ENCODE measurements around the gene TCP11L2.

Gene TCP11L2

GRCh38 chr12:106344131-106344530 is 41.6 kb downstream of the TCP11L2 start:
- H3K4me3 ChIP-seq (ENCODE audit: low read depth, low read length), result no peak overlapping the region
- no peak for TF ChIP-seq CTCF (IDR thresholded peaks at IDR 0.05; ENCODE audit: low read depth, low read length)

GRCh38 chr12:106345746-106346145 is 43.2 kb downstream of the TCP11L2 start:
- TF ChIP-seq CTCF (IDR thresholded peaks at IDR 0.05; ENCODE audit: low read depth, low read length), result peak; percentile 22
- no peak overlapping the region for H3K4me3 ChIP-seq (ENCODE audit: low read depth, low read length)

GRCh38 chr12:106348411-106348810 is 45.9 kb downstream of the TCP11L2 start:
- TF ChIP-seq CTCF (IDR thresholded peaks at IDR 0.05; ENCODE audit: low read depth, low read length), result no peak
- no peak overlapping the region for H3K4me3 ChIP-seq (ENCODE audit: low read depth, low read length)

GRCh38 chr12:106353175-106353574 is 50.6 kb downstream of the TCP11L2 start:
- no peak overlapping the region for H3K4me3 ChIP-seq (ENCODE audit: low read depth, low read length)
- TF ChIP-seq CTCF (IDR thresholded peaks at IDR 0.05; ENCODE audit: low read depth, low read length), result no peak

GRCh38 chr12:106357549-106358395 is 55.2 kb downstream of the TCP11L2 start, which contains the start of gene POLR3B:
Gene POLR3B (plus strand): TSS chr12:106357748. CDS start chr12:106357880, 132 bp downstream.
- peak; percentile 88 for TF ChIP-seq CTCF (IDR thresholded peaks at IDR 0.05; ENCODE audit: low read depth, low read length)
- peak within 1 kb of the TSS; percentile 85 for H3K4me3 ChIP-seq (ENCODE audit: low read depth, low read length)

GRCh38 chr12:106358396-106359241 is 56.1 kb downstream of the TCP11L2 start:
- peak overlapping the region; percentile 85 for H3K4me3 ChIP-seq (ENCODE audit: low read depth, low read length)
- TF ChIP-seq CTCF (IDR thresholded peaks at IDR 0.05; ENCODE audit: low read depth, low read length), result no peak

Data from WI38 (cell line).